NCI-H510A treated with DMSO at 0.1 percent for 48 hours (cell line): ENCODE data around the gene MYH7.

ENCODE experiments used
- DNase-seq: peaks from one replicate; lab custom pipeline; 2025; lab: John Stamatoyannopoulos, UW

MYH7 gene

GRCh38 chr14:23447361-23448350 is 12.2 kb upstream of the MYH7 start:
- no peak for DNase-seq

DNA sequence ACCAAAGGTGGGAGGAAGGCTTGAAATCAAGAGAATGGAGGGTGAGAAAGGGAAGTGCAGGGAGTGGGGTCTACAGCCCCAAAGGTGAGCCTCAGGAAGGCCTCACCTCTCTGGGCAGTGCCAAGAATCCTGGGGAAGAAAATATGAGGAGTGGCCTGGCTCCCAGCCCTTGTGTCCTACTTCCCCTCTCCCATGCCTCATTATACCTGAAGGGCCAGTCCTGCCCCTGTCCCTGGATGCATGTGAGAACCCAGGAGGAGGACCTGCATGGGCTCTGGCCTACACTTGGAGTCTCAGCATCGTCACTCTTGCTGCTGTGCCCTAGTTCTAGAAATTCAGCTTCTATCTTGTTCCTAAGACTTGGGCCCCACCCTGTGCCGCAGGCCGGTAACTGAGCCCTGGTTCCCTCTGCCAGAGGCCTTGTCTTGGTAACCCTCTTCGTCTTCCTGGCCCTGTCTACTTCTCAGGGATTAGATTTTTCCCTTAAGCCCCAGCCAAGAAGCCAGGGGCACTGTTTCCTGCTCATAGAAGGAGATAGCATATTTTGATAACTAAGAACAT is 10.9 kb upstream of the MYH7 start:
- DNase-seq: no peak

DNA sequence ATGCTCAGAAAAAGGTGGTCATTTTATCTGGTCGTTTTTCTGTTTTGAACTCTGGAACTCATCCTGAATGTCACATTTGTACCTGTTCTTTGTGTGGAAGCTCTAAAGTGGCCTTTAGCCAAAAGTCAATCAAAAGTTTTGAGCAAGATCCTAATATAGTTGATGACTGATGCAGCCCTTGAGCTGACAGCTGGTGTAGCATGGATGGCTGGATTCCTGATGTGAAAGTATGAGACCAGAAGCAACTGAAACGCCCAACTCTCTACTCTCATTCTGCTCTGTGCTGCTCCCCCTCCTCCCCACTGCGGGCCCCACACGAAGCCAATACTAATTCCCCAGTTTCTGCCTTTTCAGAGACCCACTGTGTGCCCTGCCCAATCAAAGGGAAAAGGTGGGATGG is 10.3 kb upstream of the MYH7 start:
- DNase-seq: no peak

- no peak for DNase-seq
Observed at GRCh38 chr14:23444314-23444713, 8.9 kb upstream of the MYH7 start.

DNA sequence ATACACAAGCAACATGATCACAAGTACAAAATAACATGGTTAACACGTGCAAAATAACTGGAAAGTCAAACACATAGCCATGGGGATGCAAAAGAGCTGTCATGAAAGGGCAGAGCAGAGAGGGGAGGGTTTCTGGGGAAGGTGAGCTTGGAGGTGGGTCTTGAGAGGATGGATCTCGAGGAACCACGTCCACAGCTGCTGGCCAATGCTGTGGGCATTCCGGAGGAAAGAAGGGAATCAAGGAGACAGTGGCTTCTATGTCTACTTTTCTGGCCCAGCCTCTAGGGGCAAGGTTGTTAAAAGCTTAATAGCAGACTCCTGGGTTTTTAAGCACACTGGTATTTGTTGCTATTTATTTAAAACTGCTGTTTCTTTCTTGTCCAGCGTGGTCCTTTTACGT is 8.4 kb upstream of the MYH7 start:
- DNase-seq: no peak

DNA sequence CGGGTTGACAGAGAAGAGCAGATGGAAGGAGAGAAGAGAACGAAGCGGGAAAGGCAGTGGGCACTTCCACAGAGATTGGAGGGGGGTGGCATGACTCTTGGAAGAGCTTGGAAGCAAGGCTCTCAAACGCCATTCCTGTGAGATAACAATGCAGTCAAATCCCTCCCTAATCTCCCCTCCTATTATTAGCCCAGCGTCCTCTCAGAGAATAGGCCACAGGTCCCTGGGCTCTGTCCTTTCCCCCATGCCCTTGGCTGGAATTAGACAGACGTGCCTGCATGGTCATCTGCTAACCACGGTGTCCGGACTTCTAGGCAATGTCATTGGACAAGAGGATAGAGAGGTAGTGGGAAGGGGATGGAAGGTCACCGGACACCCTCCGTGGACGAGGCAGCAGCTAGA is 8.0 kb upstream of the MYH7 start:
- DNase-seq: no peak

- DNase-seq: no peak
Observed at GRCh38 chr14:23442721-23443356, 7.4 kb upstream of the MYH7 start.

GRCh38 chr14:23441076-23441475 is 5.6 kb upstream of the MYH7 start:
- no peak for DNase-seq

GRCh38 chr14:23439107-23439835 is 3.8 kb upstream of the MYH7 start:
- DNase-seq: no peak

- no peak for DNase-seq
Observed at GRCh38 chr14:23438101-23438971, 2.9 kb upstream of the MYH7 start.

DNA sequence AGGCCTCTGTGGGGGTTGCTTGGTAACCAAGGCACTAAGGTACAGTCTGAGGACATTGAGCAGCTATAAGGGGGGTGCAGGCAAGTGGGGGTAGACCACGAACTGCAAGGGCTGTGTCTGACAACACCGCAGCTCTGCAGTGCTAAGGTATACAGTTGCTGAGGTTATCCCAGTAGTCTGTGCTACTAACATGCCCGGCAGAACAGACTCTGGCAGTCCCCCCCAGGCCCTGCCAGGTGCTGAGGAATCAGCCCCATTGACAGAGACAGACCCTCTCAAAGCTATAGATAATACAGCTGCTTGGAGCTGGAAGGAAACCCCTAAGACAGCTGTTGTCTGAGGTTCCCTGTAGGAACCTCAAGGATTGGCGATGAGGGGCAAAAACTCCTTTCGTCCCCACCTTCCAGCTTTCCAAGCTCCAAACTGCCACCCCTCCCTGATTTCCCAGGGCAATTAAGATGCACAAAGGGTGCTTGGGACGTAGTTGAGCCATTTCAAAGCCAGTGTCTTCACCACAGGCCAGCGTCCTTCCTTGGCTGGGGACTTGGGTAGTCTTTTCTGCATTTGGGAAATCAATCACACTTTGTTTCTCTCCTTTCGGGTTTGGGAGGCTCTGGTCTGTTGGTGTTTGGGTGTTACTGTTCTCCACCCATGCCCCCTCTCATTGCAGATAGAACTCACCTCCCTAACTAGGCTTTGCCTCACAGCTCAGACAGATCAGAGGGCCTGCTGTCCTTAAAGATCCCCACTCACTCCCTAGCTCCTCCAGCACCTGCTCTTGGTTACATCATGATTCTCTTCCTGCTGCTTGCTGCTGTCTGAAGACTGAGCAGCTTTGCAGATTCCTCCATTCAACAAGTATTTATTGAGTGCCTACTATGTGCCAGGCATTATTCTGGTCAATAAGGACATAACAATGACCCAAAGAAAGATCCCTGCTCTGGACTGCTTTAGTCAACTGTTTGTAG is 2.0 kb upstream of the MYH7 start:
- no peak for DNase-seq

DNA sequence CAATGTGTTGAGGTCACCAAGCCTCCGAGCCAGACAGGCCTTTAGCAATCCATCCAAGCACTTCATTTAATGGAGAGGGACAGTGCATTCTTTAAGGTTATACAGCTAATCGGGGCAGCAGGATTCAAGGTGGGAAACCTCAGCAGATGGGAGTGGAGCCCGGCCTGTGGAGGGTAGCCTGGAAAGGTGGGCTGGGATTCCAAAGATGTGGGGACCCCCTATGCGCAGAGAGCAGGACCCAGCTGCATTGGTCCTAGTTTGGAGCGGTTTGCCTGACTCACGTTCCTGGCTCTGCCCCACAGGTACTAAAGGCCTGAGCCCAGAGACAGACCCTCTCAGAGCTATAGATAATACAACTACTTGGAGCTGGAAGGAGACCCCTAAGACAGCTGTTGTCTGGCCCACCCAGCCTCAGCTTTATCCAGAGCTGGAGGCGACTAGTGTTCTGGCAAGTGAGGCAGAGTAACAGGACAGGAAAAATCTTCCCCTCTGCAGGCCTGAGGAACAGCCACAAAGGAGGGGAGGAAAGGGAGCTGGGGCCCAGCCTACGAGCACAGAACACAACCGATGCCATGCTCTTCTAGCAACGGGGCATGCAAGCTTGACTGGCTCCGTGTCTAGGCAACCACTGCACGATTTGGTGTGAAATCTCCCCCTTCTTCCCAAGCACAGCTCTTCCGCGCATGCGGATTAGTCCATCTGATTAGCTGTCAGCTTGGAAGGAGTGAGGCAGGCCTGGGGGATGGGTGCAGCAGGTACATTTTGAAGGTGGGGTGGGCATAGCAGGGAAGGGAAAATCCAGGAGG is 1.1 kb upstream of the MYH7 start:
- no peak for DNase-seq

DNA sequence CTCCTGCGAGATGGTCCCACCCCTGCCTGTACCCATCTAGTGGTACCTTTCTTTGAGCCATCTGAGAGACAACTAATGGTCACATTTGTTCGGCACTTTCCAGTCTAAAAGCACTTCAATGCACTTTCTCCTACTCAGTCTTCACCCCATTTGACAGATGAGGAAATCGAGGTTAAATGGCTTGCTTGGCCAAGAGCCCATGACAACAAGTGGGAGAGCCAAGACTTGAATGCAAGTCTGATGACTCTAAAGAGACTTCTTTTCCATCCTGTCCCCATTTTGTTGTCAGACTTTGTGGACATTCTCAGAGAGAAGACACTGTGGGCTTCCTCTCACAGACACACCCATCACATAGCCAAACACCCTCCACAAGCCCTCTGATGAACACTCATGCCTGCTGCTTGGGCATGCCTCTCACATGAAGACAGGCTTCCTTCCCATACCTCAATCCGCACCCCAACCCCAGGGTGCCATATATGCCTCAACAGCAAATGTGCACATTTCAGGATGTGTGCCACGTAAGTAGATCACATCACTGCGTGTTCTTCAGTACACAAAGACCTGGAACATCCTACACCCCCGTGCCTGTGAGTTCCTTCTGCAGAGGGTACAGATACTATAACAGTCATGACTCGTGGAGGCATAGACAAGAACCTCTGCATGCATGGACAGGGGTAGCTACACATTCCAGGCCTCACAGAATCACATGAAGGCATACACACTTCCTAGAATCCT is 805 bp downstream of the MYH7 start:
- no peak for DNase-seq

GRCh38 chr14:23433457-23433856 is 2.0 kb downstream of the MYH7 start:
- DNase-seq: no peak

DNA sequence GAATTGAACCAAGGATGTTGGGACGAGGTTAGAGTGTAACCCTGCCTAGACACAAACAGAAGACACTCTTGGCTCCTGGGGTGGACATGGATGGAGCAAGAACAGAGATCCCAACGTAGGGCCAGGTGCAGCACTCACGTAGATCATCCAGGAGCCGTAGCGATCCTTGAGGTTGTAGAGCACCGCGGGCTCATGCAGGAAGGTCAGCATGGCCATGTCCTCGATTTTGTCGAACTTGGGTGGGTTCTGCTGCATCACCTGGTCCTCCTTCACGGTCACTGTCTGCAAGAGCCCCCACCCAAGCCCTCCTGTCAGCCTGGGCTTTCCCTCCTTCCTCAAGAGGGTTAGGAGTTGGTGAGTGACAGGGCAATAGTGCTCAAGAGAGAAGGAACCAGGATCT is 2.5 kb downstream of the MYH7 start:
- DNase-seq: no peak

- DNase-seq: no peak
Observed at GRCh38 chr14:23432102-23432925, 3.1 kb downstream of the MYH7 start.

GRCh38 chr14:23431486-23431885 is 4.0 kb downstream of the MYH7 start:
- DNase-seq: no peak

DNA sequence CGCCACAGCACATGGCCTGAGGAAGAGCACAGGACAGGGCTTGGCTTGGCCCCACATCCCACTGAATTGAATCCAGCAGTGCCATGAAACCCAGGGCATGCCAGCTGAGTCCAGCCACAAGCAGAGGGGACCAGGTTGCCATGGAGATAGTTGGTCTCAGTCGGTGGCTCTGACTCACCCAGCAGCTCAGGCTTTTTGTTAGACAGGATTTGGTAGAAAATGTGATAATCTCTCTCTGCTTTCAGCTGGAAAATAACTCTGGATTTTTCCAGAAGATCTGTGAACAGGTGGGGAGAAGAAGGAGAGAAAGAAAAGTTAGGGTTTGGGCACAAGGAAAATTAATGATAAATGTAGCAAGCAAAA is 4.8 kb downstream of the MYH7 start:
- no peak for DNase-seq
